Activated CD4-positive, alpha-beta T cell treated with anti-CD3 and anti-CD28 coated beads, Interleukin-2, amount 10 ng/mL, durations not matched to agents 24 days and 14 days (primary cell): Measurements from ENCODE around the gene TNNI3. TPM values are rescaled to one million over a fixed set of nuclear protein-coding genes. Genes with fewer than 3 reads are reported as not detected.
A peak's percentile ranks its signal among the peaks of the same experiment; 100 is the strongest.
"Not testable (repeated sequence)": the region's sequence is repeated elsewhere in the genome, so short reads cannot be mapped to it uniquely, and the experiment has no call there.

Source experiments
- DNase-seq: peaks from one replicate; pipeline ENCODE4 v3.0.0; 2022
- H3K27ac Mint-ChIP-seq: one replicate; pipeline ENCODE4 v1.8.0; 2022; ENCODE audit warnings: mild to moderate bottlenecking, mixed read lengths
- H3K27me3 Mint-ChIP-seq: one replicate; pipeline ENCODE4 v1.8.0; 2022; ENCODE audit warnings: mixed read lengths
- H3K36me3 Mint-ChIP-seq: one replicate; pipeline ENCODE4 v1.8.0; 2022; ENCODE audit warnings: low read depth, mild to moderate bottlenecking, mixed read lengths
- H3K4me1 Mint-ChIP-seq: one replicate; pipeline ENCODE4 v1.8.0; 2021; ENCODE audit warnings: mixed read lengths
- H3K4me3 Mint-ChIP-seq: one replicate; pipeline ENCODE4 v1.8.0; 2022; ENCODE audit warnings: mild to moderate bottlenecking, moderate library complexity, mixed read lengths
- H3K9me3 Mint-ChIP-seq: one replicate; pipeline ENCODE4 v1.8.0; 2021; ENCODE audit warnings: mixed read lengths
- intact Hi-C: fragments of 100-400 bp; cut with micrococcal nuclease; formaldehyde crosslinking; loops from one replicate; pipeline ENCODE4 v1.15.1; 2023
- total RNA-seq: library from RNA; stranded (reverse); gene quantifications from 2 replicates; pipeline ENCODE4 v1.2.3, GENCODE V29; 2022

The TNNI3 gene
- total RNA-seq, 1 donor from 2014 or later = not detected

GRCh38 chr19:55178781-55179599 lies 21.5 kb upstream of the TNNI3 start:
- H3K4me3 Mint-ChIP-seq = peak overlapping the region; percentile 79
- H3K9me3 Mint-ChIP-seq = peaks cover 6% of the 10 kb centered on the region
- intact Hi-C loops = loop anchor here (1.0 kb wide), 1 partner anchor 13 kb away; the partner anchor contains the start of gene DNAAF3
- H3K27me3 Mint-ChIP-seq = peaks cover 50% of the 10 kb centered on the region
- peaks cover 20% of the 10 kb centered on the region for H3K4me1 Mint-ChIP-seq
- DNase-seq = peak; percentile 98
- H3K27ac Mint-ChIP-seq = peak overlapping the region; percentile 63
- H3K36me3 Mint-ChIP-seq = no peaks in the 10 kb centered on the region

GRCh38 chr19:55176076-55176475 lies 18.5 kb upstream of the TNNI3 start:
- intact Hi-C loops = no loop called here
- H3K9me3 Mint-ChIP-seq = peaks cover 6% of the 10 kb centered on the region
- H3K4me3 Mint-ChIP-seq = no peak overlapping the region
- peaks cover 68% of the 10 kb centered on the region for H3K27me3 Mint-ChIP-seq
- no peak overlapping the region for H3K27ac Mint-ChIP-seq
- peaks cover 24% of the 10 kb centered on the region for H3K4me1 Mint-ChIP-seq
- H3K36me3 Mint-ChIP-seq = no peaks in the 10 kb centered on the region
- peak; percentile 63 for DNase-seq

DNA sequence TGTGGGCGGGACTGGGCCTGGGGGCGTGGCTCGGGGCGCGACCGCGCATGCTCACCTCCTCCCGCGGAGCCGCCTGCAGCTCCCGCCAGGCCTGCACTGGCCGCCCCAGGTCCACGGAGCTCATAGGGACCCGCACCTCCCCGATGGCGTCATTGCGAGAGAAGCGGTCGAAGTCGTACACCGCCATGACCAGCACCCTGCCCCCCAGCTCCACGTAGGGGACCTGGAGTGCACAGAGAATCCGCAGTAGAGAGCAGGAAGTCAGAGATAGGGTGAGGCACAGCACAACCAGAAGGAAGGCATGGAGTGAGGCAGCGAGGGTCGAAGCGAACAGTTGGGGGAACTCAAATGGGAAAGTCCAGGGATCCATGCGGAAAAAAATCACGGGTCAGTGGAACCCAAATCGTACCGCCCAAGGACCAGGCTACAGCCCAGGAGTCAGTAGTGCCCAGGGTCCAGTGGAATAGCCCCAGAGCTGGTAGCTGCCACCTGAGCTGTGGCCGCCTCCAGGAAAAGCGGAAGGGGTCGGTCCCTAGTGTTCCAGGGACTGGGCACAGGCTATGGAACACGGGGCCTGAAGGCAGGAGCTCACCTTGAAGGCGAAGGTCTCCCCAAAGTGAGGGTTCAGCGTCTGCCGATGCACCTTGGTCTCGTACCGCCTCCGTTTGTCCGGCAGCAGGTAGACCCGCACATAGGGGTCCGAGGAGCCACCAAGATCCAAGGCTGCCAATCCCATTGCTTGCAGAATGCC lies 17.8 kb upstream of the TNNI3 start:
- DNase-seq = no peak
- Mint-ChIP-seq H3K9me3 (peaks cover 6% of the 10 kb centered on the region), H3K36me3 (no peaks in the 10 kb centered on the region), H3K27me3 (peaks cover 66% of the 10 kb centered on the region), H3K4me3 (no peak overlapping the region), H3K4me1 (peaks cover 23% of the 10 kb centered on the region), H3K27ac (no peak overlapping the region)
- intact Hi-C loops = no loop called here

DNA sequence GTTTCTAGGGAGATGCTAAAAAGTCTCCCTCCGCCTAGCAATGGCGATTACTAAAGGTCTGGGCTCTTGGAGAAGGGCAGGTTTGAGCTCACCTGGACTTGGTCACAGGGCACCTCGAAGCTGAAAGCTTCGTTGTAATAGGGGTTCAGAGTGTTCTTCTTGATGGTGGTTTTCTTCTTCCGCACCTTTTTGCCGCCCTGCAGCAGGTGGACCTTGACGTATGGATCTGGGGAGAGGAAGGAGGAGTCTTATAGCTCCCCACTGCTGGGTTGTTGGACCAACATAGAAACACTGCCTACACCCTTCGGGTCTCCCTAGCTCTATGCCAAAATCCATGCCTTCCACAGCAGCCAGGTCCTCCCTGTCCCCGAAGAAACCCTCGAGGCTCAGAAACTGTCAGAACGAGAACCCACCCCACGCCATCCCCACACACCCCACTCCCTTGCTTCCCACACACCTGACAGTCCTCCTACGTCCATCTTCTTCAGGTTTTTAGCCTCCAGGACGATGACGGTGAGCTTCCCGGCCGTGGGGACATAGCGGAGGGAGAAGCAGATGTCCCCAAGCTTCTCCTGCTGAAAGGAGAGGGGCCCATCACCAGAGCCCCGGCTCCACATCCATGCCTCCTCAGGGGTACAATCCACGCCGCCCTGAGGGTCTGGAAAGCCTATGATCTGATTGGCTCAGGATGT lies 17.0 kb upstream of the TNNI3 start:
- intact Hi-C loops = no loop called here
- Mint-ChIP-seq H3K27me3 (peaks cover 65% of the 10 kb centered on the region), H3K27ac (no peak overlapping the region), H3K4me3 (peak overlapping the region; percentile 76), H3K36me3 (no peaks in the 10 kb centered on the region), H3K9me3 (peaks cover 6% of the 10 kb centered on the region), H3K4me1 (peaks cover 18% of the 10 kb centered on the region)
- no peak for DNase-seq

DNA sequence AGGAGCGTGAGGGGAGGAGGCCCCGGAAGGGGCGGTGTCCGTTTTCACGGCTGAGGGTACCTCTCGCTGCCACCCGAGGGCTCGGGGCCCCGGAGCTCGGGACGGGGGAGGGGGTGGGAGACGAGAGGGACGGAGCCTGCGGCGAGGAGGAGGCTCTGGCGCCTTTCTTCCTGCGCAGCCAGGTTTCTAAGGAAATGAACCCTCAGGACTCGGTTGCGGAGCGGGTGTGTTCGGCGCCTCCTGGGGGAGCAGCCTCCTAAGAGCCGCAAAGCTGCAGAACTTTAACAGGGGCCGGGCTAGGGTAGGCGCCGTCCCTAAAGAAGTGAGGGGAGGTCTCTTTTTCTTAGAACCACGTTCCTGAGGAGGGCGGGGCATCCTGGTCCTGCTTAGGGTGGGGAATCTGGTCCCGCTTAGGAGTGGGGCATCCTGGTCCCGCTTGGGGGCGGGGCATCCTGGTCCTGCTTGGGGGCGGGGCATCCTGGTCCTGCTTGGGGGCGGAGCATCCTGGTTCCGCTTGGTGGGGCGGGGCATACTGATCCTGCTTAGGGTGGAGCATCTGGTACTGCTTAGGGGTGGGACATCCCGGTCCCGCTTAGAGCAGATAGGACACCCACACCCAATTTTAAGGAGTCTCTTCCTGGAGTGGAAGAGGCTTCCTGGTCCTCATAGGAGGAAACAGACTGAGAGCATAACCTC lies 16.3 kb upstream of the TNNI3 start:
- no peaks in the 10 kb centered on the region for H3K36me3 Mint-ChIP-seq
- peak overlapping the region; percentile 76 for H3K4me3 Mint-ChIP-seq
- H3K27me3 Mint-ChIP-seq = peaks cover 67% of the 10 kb centered on the region
- H3K9me3 Mint-ChIP-seq = peaks cover 6% of the 10 kb centered on the region
- intact Hi-C loops = no loop called here
- no peak overlapping the region for H3K27ac Mint-ChIP-seq
- H3K4me1 Mint-ChIP-seq = peaks cover 15% of the 10 kb centered on the region
- peak; percentile 87 for DNase-seq

DNA sequence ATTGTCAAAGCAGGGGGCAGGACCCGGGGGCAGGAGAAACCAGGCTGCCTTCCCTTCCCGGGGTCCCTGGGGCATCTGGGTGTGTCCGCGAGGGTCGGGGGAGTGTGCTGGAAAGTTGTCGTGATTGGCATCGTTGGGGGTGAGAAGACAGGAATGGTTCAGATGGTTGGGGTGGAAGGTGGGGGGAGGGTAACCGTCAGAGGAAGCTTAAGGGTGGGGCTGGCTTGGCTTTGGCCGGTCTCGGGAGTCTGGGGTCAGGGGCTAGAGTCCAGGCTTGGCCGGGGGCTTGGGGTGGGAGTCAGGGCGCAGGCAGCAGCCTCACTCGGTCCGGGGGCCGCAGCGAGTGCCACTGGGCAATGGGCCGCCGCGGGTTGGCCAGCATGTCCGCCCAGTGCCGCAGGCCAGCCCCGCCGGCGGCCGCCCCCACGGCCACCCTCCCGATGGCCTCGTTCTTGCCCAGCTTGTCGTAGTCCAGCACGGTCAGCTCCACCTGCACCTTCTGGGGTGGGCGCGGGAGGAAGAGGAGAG lies 15.7 kb upstream of the TNNI3 start:
- peaks cover 6% of the 10 kb centered on the region for H3K9me3 Mint-ChIP-seq
- H3K27ac Mint-ChIP-seq = no peak overlapping the region
- H3K4me3 Mint-ChIP-seq = peak overlapping the region; percentile 76
- H3K4me1 Mint-ChIP-seq = peaks cover 15% of the 10 kb centered on the region
- no peaks in the 10 kb centered on the region for H3K36me3 Mint-ChIP-seq
- DNase-seq = no peak
- H3K27me3 Mint-ChIP-seq = peaks cover 65% of the 10 kb centered on the region
- intact Hi-C loops = no loop called here

- Mint-ChIP-seq H3K4me3 (peak overlapping the region; percentile 70), H3K27ac (no peak overlapping the region), H3K4me1 (peaks cover 13% of the 10 kb centered on the region), H3K9me3 (peaks cover 6% of the 10 kb centered on the region), H3K27me3 (peaks cover 64% of the 10 kb centered on the region), H3K36me3 (no peaks in the 10 kb centered on the region)
- no peak for DNase-seq
- intact Hi-C loops = no loop called here
These were observed 15.2 kb upstream of the TNNI3 start for GRCh38 chr19:55172741-55173140.

GRCh38 chr19:55172318-55172717 lies 14.8 kb upstream of the TNNI3 start:
- intact Hi-C loops, H3K9me3 Mint-ChIP-seq, DNase-seq, H3K36me3 Mint-ChIP-seq: not testable (repeated sequence)
- Mint-ChIP-seq H3K4me1 (peaks cover 13% of the 10 kb centered on the region), H3K27ac (peak overlapping the region; percentile 45), H3K4me3 (peak overlapping the region; percentile 70), H3K27me3 (peaks cover 64% of the 10 kb centered on the region)

DNA sequence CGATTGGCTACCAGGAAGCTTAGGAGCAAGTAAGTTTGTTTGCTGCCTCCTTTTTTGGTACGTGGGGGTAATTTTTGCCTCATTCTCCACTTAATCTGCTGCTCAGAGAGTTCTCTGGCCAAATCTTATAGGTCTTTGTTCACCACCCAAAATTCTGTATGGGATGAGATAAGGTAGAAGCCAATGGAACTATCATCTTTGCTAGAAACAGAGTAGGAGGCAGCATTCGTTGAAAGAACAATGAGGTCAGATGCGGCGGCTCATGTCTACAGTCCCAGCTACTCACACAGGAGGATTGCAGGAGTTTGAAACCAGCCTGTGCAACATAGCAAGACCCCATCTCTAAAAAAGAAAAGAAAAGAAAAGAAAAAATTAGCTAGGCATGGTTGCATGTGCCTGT lies 13.9 kb upstream of the TNNI3 start:
- no peaks in the 10 kb centered on the region for H3K36me3 Mint-ChIP-seq
- H3K4me3 Mint-ChIP-seq = no peak overlapping the region
- peaks cover 6% of the 10 kb centered on the region for H3K9me3 Mint-ChIP-seq
- peaks cover 20% of the 10 kb centered on the region for H3K4me1 Mint-ChIP-seq
- no peak for DNase-seq
- intact Hi-C loops = no loop called here
- H3K27ac Mint-ChIP-seq = no peak overlapping the region
- H3K27me3 Mint-ChIP-seq = peaks cover 69% of the 10 kb centered on the region

GRCh38 chr19:55169136-55169535 lies 11.6 kb upstream of the TNNI3 start:
- H3K27me3 Mint-ChIP-seq = peaks cover 69% of the 10 kb centered on the region
- peaks cover 17% of the 10 kb centered on the region for H3K4me1 Mint-ChIP-seq
- no peaks in the 10 kb centered on the region for H3K36me3 Mint-ChIP-seq
- no peak overlapping the region for H3K4me3 Mint-ChIP-seq
- H3K9me3 Mint-ChIP-seq = no peaks in the 10 kb centered on the region
- no peak overlapping the region for H3K27ac Mint-ChIP-seq
- DNase-seq = no peak
- intact Hi-C loops = no loop called here

DNA sequence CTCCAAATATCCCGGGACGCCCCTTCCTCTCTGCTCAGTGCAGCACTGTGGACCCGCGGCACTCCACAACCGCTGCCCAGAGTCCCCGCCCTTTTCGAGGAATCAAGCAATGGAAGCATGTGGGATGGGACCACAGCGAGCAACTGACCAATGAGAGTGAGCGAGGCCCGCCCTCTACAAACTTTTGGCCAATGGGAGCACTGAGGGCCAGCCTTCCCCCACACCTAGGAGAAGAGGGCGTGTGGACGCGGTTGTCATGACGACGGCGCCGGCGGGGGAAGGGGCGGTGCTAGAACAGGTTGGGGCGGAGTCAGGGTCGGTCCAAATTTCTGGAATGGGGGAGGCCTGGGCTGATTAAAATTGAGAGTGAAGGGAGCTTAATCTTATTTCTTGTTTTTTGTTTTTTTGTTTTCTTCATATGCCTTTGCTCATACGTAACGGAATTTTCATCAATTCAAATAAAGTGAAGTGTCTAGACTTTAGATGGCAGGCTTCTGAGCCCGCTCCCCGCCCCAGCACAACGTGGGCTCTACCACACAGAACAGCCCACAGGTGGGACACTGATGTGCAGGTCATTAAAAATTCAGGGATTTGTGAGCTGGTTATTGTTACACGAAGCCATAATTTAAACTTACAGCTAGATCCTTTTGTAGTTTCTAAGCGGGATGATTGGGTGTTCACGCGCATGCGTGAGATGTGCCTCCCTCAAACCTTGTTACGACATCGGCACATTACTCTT lies 9.2 kb upstream of the TNNI3 start, which contains the start of gene DNAAF3:
Gene DNAAF3 (minus strand): TSS at position 84 of the 739 bp plus-strand sequence. CDS start 200 bp downstream, outside the sequence.
- Mint-ChIP-seq H3K27ac (peak within 1 kb of the TSS; percentile 13), H3K36me3 (no peaks in the 10 kb centered on the region), H3K27me3 (peaks cover 55% of the 10 kb centered on the region), H3K4me1 (peaks cover 11% of the 10 kb centered on the region), H3K9me3 (no peaks in the 10 kb centered on the region), H3K4me3 (peak within 1 kb of the TSS; percentile 84)
- intact Hi-C loops = loop anchor here (1.0 to 2.0 kb wide), 4 partner anchors 13 to 173 kb away; partner anchors contain the start of genes KMT5C and PPP1R12C
- DNase-seq = peak; percentile 93

DNA sequence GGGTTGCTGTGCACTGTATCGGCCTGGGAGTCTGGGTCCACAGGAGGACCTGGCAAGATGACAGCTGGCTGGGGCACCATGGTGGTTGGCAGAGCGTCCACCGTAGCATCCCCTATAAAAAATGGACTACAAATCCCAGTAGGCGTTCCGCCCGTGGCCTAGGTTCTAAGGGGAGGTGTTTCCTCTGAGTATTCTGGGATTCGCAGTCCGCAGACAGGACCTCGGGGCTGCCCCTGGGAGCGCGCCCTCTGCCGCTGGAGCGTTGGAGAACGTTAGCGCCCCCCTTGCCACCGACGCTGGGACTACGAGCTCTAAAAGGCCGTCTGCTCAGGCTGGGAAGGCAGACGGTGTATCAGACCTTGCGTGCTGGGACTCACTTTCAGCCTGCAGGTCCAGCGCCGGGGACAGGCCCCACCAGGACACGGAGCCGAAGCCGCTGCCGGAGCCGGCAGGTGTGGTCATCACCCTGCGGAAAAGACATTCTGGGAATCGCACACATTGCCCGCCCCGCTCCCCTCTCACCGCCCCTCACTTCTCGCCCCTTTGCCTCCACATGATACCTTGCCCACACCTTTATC lies 8.5 kb upstream of the TNNI3 start:
- H3K4me1 Mint-ChIP-seq = peaks cover 11% of the 10 kb centered on the region
- H3K27ac Mint-ChIP-seq = peak overlapping the region; percentile 13
- intact Hi-C loops = loop anchor here (1.0 to 2.0 kb wide), 4 partner anchors 13 to 173 kb away; partner anchors contain the start of genes KMT5C and PPP1R12C
- peaks cover 50% of the 10 kb centered on the region for H3K27me3 Mint-ChIP-seq
- H3K36me3 Mint-ChIP-seq = no peaks in the 10 kb centered on the region
- H3K9me3 Mint-ChIP-seq = no peaks in the 10 kb centered on the region
- H3K4me3 Mint-ChIP-seq = peak overlapping the region; percentile 84
- peak; percentile 78 for DNase-seq
